GM18517 (cell line): ENCODE results near the gene TWIST2.

Experiments used
- ATAC-seq: cut with Tn5 transposase; IDR thresholded peaks from one replicate; pipeline ENCODE4 v1.9.1; 2021; ENCODE audit warnings: mild to moderate bottlenecking, moderate library complexity; ENCODE audit not compliant: unreplicated experiment

TWIST2 gene

DNA sequence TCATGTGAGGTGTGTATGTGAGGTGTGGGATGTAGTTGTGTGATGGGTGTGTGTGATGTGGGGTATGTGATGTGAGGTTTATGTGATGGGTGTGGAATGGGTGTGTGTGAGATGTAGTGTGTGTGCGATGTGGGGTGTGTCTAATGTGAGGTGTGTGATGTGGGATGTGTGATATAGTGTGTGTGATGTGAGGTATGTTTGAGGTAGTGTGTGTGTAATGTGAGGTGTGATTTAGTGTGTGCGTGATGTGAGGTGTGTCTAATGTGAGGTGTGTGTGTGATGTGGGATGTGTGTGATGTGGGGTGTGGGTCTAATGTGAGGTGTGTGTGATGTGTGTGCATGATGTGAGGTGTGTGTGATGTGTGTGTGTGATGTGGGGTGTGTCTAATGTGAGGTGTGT is 55.3 kb downstream of the TWIST2 start:
- no peak for ATAC-seq

- ATAC-seq: no peak
These were observed 56.3 kb downstream of the TWIST2 start for GRCh38 chr2:238904177-238904576.

DNA sequence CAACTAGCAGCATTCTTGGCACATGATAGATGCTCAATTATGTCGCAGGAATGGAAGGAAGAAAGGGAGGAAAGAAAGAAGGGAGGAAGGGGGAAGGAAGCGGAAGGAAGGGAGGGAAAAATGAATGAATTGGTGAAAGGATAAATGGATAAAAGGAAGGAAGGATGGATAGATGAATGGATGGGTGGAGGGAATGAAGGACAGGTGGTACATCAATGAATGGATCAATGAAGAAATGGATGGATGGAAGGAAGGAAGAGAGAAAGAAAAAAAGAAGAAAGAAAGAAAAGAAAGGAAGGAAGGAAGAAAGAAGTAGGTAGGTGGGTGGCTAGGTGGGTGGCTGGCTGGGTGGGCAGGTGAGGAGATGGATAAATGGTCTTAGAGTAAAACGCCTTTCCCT is 56.8 kb downstream of the TWIST2 start:
- no peak for ATAC-seq

- no peak for ATAC-seq
These were observed 57.3 kb downstream of the TWIST2 start for GRCh38 chr2:238905224-238905623.

- no peak for ATAC-seq
These were observed 57.8 kb downstream of the TWIST2 start for GRCh38 chr2:238905644-238906043.

GRCh38 chr2:238906254-238906935 is 58.5 kb downstream of the TWIST2 start:
- ATAC-seq: no peak

DNA sequence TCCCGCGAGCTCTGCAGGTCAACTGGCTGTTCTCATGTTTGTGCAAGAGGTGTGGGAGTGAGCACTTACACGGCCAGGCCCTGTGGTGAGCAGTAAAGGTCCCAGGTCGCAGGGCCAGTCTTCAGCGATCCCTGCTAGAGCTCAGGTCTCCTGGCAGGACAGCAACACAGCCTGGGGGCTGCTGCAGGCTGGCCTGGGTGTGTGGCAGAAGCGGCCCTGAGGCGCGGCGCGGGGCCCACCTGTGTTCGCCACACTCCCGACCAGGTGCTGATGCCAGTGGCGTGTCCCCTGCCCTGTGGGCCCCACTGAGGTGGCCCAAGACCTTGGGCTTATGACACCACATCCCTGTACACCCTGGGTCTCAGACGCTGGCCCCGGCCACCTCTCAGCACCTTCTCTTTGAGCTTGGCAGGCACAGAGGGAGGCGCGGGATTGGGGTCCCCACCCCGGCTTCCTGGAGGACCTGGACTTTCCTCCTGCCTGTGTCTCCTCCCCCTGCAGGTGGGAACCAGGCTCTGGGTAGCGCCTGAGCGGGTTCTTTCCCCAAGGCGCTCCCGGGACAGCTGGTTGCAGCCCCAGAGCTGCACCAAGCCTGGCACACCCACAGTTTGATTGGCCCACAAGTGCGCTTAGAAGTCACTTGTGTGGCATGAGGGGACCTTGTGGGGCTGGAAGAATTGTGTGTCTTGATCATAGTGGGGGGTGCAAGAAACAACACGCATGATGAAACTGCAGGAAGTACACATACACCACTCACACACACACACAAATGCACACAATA is 59.2 kb downstream of the TWIST2 start:
- no peak for ATAC-seq

GRCh38 chr2:238907717-238908173 is 59.9 kb downstream of the TWIST2 start:
- no peak for ATAC-seq

- ATAC-seq: no peak
These were observed 61.4 kb downstream of the TWIST2 start for GRCh38 chr2:238908960-238909951.

- no peak for ATAC-seq
These were observed 63.0 kb downstream of the TWIST2 start for GRCh38 chr2:238910751-238911351.

DNA sequence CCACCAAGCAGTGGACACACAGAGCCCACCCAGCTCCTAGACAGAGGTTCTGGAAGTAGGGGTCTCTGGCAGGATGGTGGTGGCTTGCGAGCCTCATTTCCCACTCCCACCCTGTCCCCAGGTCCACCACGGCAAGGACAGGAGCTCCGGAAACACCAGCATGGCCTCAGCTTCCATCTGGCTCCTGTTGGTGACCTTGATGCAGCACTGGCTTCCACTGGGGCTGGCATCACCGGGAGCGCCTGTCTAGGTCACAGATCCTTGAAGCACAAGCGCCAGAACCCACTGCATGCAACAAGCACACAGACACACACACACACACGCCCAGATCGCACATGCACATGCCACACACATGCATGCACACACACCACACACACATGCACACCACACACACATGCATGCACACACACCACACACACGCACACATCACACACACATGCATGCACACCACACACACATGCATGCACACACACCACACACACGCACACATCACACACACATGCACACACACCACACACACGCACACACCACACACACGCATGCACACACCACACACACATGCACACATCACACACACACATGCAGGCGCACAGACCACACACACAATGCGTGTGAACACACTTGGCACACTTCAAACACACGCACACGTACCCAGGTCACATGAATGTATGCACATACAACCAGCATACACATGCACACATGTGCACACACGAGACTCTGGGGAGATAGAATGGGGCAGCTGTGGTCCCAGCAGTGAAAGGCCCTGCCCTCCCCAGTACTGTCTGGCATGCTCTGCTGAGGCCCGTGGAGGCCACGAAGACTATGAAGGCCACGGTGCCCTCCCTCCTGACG is 63.7 kb downstream of the TWIST2 start:
- no peak for ATAC-seq

GRCh38 chr2:238912228-238912915 is 64.5 kb downstream of the TWIST2 start:
- no peak for ATAC-seq

GRCh38 chr2:238912916-238913875 is 65.3 kb downstream of the TWIST2 start:
- no peak for ATAC-seq

- ATAC-seq: no peak
These were observed 66.2 kb downstream of the TWIST2 start for GRCh38 chr2:238913931-238914647.

DNA sequence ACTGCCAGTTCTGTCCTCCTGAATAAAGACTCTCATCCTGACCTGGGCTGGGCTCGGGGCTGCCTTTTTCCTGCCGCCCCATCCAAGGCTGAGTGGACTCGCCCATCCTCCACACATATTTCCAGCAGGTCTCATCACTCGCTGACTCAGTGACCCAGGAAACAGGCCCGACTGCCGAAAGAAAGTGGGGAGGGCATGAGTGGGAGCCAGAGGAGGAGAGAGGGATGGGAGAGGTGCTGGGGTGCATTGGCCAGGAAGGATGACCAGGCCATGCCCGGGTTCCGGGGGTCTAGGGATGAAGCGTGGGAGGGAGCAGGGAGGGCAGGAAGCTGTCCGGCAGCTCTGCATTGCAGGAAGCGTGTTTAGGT is 66.7 kb downstream of the TWIST2 start:
- ATAC-seq: no peak

DNA sequence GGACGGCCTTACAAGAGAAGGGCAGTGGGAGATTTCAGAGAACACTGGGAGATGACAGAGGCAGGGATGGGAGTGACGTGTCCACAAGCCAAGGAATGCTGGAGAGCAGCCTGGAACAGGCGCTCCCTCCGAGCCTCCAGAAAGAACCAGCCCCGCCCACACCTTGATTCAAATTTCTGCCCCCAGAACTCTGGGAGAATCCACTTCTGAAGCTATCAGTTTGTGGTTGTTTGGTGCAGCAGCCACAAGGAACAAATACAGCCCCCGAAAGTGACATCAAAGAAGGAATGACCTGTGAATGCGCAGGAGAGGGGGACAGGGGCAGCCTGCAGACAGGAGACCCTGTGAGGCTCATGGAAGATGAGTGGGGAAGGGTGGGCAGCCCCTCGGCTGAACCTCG is 67.3 kb downstream of the TWIST2 start:
- ATAC-seq: no peak

DNA sequence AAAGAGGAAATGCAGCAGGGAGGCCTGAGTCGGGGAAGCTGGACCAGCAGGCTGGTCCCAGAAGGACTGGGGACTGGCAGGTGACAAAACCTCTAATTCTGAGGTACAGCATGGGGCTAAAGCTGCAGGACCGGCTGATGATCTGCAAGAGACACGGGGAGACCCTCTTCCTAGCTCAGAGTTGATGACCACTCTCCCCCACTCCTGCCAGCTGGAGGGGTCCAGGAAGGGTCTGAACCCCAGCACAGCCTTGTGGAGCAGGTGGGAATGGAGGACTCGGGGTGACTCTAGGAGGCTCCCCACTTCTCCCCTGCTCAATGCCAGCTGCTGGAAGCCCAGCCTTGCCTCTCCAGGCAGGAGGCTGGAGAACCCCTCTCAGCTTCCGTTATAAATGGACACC is 67.7 kb downstream of the TWIST2 start:
- no peak for ATAC-seq
